Measurements from ENCODE around the gene MARF1. TPM values are rescaled to one million over a fixed set of nuclear protein-coding genes. Genes with fewer than 3 reads are reported as not detected.

The MARF1 gene
- total and polyA plus RNA-seq, 2 of the 8 experiments (the other 6 are each of a cell fraction or from before 2014, with no cell fraction given), result 5.6 to 31.4 TPM

GRCh38 chr16:15548482-15548891 is 94.5 kb downstream of the MARF1 start:
- Histone ChIP-seq H2BK5ac (ENCODE audit: low read depth, low read length) (no peak overlapping the region), H4K5ac (ENCODE audit: insufficient read length, low read depth, low read length) (no peak overlapping the region), H3K4me3 (ENCODE audit: extremely low read depth in 1 of 4, insufficient read depth in 2 of 4, low read depth in 3 of 4, low read length in 4 of 4) (no peak overlapping the region), H3K23me2 (ENCODE audit: low read depth, low read length) (no peaks in the 10 kb centered on the region), H3K4me1 (replicated peaks in 1 of 4; ENCODE audit: control insufficient read depth in 3 of 4, insufficient read depth in 4 of 4, low read length in 3 of 4) (peaks cover 0 to 5% (median 4%) of the 10 kb centered on the region in 4 experiments; a peak in 3 of 7 replicates), H2BK20ac (ENCODE audit: low read length) (no peak overlapping the region), H3K27ac (ENCODE audit: low read depth, low read length) (no peak overlapping the region), H3K4ac (replicated peaks; ENCODE audit: insufficient read length, low read depth, low read length) (no peak overlapping the region), H3K23ac (ENCODE audit: insufficient read length) (no peak overlapping the region), H4K8ac (ENCODE audit: extremely low read depth, insufficient read depth, low read length) (no peak overlapping the region), H3K79me1 (ENCODE audit: low read depth, low read length) (no peaks in the 10 kb centered on the region), H3K56ac (replicated peaks; ENCODE audit: insufficient read length, low read depth, low read length) (no peak overlapping the region), H3K36me3 (ENCODE audit: control insufficient read depth in 2 of 4, insufficient read depth in 4 of 4, low read length in 3 of 4) (no peaks in the 10 kb centered on the region), H2AK5ac (ENCODE audit: low read depth, low read length) (no peak overlapping the region), H2BK12ac (ENCODE audit: low read depth, low read length) (no peak overlapping the region), H3K79me2 (ENCODE audit: control insufficient read depth in 1 of 2, insufficient read depth in 2 of 2, low read length in 2 of 2) (no peaks in the 10 kb centered on the region), H3K9ac (replicated peaks in 1 of 4; ENCODE audit: extremely low read depth in 1 of 4, low read depth in 3 of 4, low read length in 3 of 4) (no peak overlapping the region), H3K9me3 (ENCODE audit: insufficient read depth in 2 of 2, low read depth in 1 of 2, low read length in 1 of 2) (peaks cover under 1 to 4% of the 10 kb centered on the region in 2 experiments; a peak in 1 of 4 replicates), H3K18ac (ENCODE audit: extremely low read depth, low read length) (no peak overlapping the region), H3K27me3 (replicated peaks in 1 of 4; ENCODE audit: control insufficient read depth in 3 of 4, extremely low read depth in 1 of 4, insufficient read depth in 3 of 4, low read length in 3 of 4) (no peaks in the 10 kb centered on the region), H2AFZ (ENCODE audit: low read length) (no peak overlapping the region), H2BK15ac (ENCODE audit: low read length) (no peak overlapping the region), H4K91ac (replicated peaks; ENCODE audit: insufficient read length, low read length) (no peak overlapping the region), H4K20me1 (replicated peaks in 1 of 2; ENCODE audit: control insufficient read depth in 1 of 2, insufficient read depth in 2 of 2, low read length in 2 of 2) (no peaks in the 10 kb centered on the region), H3K4me2 (ENCODE audit: insufficient read depth in 1 of 2, low read depth in 2 of 2, low read length in 2 of 2) (no peak overlapping the region), H3K14ac (ENCODE audit: insufficient read length) (no peak overlapping the region), H2BK120ac (replicated peaks; ENCODE audit: low read depth, low read length) (no peak overlapping the region)
- 87% methylated on average over 3 of the region's 3 CpGs; no CpG with 5 or more reads in 1 of the 2 experiments for WGBS, 2 experiments (ENCODE audit: extremely low coverage in 1 of 2, insufficient coverage in 1 of 2, insufficient read length in 1 of 2, insufficient replicate concordance in 2 of 2, low coverage in 1 of 2, low lambda C conversion rate in 2 of 2, missing lambda C conversion rate in 1 of 2)
- FAIRE-seq (no peak), DNase-seq (ENCODE audit: low read depth in 1 of 2, low spot score in 2 of 2) (no peak)
- POLR2A ChIA-PET (ENCODE audit: partially characterized antibody), result interaction anchor here (0.9 kb wide), 1 partner anchor 14 kb away, joined by 3 read pairs; no protein-coding TSS in a partner anchor
- CTCF ChIA-PET (ENCODE audit: partially characterized antibody), result interaction anchor here (1.1 to 2.9 kb wide), 7 partner anchors 10 to 144 kb away, joined by 3 to 12 read pairs (median 4); no protein-coding TSS in a partner anchor
- TF ChIP-seq TEAD4 (IDR thresholded peaks at IDR 0.05; ENCODE audit: low read depth, low read length) (no peak), CREB1 (IDR thresholded peaks at IDR 0.05) (no peak), TCF12 (IDR thresholded peaks at IDR 0.05; ENCODE audit: low read depth, low read length) (no peak), JUND (IDR thresholded peaks at IDR 0.05; ENCODE audit: low read length) (no peak), FOSL1 (IDR thresholded peaks at IDR 0.05; ENCODE audit: insufficient read depth, low read depth, low read length) (no peak), GTF2F1 (IDR thresholded peaks at IDR 0.05; ENCODE audit: borderline replicate concordance, low read depth, low read length) (no peak), JUN (IDR thresholded peaks at IDR 0.05; ENCODE audit: low read depth, low read length) (no peak), SP2 (IDR thresholded peaks at IDR 0.05; ENCODE audit: low read length) (no peak), SP4 (IDR thresholded peaks at IDR 0.05; ENCODE audit: low read length) (no peak), KDM4A (IDR thresholded peaks at IDR 0.05; ENCODE audit: low read depth, low read length, severe bottlenecking) (no peak), GABPA (IDR thresholded peaks at IDR 0.05; ENCODE audit: borderline replicate concordance, insufficient read depth, low read length) (no peak)

All from H1 (cell line).